HG02973 (cell line): Measurements from ENCODE around the gene RAB31.
"Not testable (repeated sequence)": the region's sequence is repeated elsewhere in the genome, so short reads cannot be mapped to it uniquely, and the experiment has no call there.

ENCODE experiments used
- ATAC-seq: cut with Tn5 transposase; IDR thresholded peaks from one replicate; pipeline ENCODE4 v1.9.1; 2021; ENCODE audit warnings: moderate library complexity; ENCODE audit not compliant: unreplicated experiment

Gene RAB31

GRCh38 chr18:9856092-9856491 lies 148.0 kb downstream of the RAB31 start:
- no peak for ATAC-seq

GRCh38 chr18:9857479-9857998 lies 149.4 kb downstream of the RAB31 start:
- not testable (repeated sequence) for ATAC-seq

GRCh38 chr18:9858642-9859041 lies 150.5 kb downstream of the RAB31 start:
- no peak for ATAC-seq

DNA sequence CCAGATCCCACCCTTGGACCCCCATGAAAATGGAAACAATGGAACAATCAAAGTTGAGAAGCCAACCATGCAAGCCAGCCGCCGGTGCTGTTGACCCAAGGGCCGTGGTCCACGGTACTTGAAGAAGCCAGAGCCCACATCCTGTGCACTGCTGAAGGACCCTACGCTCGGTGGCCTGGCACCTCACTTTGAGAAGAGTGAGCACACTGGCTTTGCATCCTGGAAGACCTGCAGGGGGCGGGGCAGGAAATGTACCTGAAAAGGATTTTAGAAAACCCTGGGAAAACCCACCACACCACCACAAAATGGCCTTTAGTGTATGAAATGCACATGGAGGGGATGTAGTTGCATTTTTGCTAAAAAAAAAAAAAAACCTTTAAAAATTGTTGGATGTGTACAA lies 151.1 kb downstream of the RAB31 start:
- ATAC-seq, result no peak

DNA sequence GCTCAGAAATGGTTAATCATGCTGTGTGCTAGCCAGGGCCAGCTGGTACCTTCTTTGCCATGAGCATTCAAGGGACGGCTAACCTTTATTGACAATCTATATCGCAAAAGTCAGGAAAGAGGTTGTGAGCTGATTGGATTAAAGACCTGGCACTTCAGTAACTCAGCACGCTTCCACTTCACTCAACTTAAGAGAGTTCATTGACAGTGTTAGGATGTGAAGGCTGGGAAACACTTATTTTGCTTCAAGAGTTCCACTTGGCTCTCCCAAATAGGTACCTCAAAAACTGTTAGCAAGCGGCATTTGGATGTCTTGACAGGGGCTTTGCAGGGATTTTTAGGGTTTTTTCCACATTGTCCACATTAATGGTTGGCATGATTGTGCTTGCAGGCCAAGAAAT lies 152.6 kb downstream of the RAB31 start:
- ATAC-seq, result no peak

DNA sequence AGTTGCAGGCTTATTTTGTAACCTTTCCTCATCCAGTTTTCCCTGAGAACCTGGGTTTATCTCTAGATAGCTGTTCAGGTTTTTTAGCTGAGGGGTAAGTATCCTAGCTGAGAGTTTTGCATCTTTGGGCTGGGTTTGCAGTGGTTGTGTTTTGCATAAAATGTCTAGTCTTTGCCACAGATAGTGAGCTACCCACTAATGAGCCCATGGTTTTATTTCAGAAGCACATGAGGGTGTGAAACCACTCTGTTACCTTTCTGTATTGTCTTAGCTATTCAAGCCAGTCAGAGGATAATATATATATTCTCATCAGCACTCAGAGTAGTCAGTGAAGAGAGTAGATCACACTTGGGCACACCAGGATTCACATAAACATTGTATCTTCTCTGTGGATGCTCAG lies 153.1 kb downstream of the RAB31 start:
- peak; percentile 79 for ATAC-seq

DNA sequence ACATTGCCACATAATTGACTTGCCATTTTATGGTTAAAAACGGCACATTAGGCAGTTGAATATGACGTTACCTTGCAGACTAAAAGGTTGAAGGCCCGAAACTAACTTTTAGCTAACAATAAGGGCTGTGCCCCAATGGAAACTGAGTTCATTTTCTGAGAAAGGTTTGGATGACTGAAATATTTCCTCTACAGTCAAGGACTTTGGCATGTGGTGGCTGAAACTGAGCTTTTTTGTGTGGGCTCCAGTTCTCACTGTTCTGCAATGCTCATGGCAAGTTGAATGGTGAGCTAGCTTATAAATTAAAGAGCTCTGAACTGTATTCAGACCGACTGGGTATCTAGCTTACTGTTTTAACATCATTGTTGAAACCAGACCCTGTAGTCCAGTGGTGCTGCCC lies 153.8 kb downstream of the RAB31 start:
- no peak for ATAC-seq

- ATAC-seq, result no peak
Measured at GRCh38 chr18:9862686-9863085, 154.6 kb downstream of the RAB31 start.

- no peak for ATAC-seq
Measured at GRCh38 chr18:9863282-9863681, 155.2 kb downstream of the RAB31 start.

- ATAC-seq, result no peak
Measured at GRCh38 chr18:9865764-9866490, 157.8 kb downstream of the RAB31 start.

- no peak for ATAC-seq
Measured at GRCh38 chr18:9866627-9867026, 158.5 kb downstream of the RAB31 start.

- ATAC-seq, result no peak
Measured at GRCh38 chr18:9867071-9867594, 159.0 kb downstream of the RAB31 start.

DNA sequence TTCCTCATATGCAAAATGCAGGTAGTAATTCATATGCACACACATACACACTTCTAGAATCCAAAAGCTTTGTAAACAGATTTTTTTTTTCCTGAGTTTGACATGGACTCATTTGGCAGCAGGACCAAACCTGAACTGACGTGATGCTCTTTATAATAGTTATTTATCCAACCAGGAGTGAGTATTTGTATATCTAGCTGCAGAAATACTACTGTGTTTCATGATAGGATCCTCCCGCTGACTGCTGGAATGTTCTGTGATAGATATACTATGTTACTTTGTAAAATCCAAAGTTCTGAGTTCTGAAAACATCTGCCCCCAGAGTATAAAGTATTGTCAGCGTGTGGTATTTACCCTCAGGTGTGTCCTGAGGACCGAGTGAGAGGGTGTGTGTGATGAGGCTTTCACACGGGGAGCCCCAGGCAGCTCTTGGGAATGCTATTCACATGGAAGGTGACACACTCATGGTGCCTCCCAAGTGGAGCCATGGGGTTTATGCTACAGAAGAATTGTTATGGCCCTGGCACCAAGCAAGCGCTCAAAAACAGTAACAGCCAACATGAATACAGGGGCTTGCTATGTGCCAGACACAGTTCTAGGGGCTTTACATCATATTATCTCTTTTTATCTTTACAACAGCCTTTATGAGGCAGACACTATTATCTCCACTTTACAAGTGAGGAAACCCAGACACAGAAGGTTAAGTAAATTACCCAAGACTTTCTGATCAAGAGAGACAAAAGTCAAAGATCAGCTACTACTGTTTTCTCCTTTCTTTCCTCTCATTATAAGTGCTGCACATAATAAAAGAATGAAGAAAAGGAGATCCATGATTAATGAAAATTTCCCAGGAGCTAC lies 161.0 kb downstream of the RAB31 start:
- no peak for ATAC-seq

DNA sequence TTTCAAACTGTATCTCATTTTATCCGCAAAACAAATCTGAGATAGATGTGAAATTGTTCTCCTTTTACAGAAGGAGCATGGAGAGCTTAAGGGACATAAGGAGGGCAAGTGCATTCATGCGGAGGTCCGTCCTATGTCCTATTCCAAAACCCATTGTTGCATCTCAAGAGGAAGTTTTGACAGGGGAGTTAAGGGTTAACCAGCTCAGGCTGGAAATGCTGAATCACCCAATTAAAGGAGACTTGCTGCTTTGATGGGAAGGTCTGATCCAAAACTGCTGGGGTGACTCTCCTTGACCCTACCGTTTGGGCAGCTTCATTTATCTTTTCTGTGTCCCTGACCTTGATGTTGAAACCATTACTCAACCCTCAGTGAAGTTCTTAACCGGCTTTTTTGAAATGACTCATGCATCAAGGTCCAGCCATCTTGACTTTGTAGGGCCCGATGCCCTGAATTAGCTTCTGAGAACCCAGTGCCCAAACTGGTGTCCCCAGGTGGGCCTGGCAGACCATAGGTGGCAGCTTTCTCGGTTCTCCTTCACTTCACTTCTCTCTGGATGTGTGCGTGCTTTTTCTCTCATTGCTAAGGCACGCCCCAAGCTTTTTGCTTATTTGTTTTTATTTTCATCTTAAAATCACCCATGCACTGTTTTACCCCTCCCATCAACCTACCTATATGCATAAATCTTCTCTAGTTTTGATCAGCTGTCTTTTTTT lies 161.8 kb downstream of the RAB31 start:
- peak; percentile 82 for ATAC-seq

DNA sequence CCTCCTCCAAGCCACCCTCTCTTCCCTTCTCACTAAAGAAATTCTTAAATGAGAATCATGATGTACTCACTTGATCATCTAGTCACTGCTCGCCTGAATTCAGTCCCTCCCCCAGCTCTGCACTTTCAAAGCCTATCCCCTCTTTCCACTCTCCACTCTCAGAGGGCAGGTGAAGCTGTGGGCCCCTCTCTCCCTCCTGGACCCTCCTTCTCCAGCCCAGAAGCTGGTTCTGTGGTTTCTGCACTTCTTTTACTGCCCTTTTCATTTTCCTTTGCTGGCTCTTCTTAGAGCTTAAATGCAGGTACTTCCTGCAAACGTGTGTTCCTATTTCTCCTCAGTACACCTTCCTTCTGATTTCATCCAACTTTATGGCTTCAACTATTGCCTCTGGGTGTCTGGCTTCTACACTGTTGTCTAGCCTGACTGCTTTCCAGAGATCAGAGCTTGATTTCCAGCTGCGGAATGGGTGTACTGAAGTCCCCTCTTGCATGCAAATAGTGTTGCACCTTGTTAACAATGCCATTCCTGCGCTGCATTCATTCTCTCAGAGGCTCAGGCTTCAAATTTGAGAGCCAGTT lies 162.4 kb downstream of the RAB31 start:
- peak; percentile 25 for ATAC-seq

GRCh38 chr18:9871244-9871746 lies 163.2 kb downstream of the RAB31 start:
- ATAC-seq, result no peak

GRCh38 chr18:9872823-9873222 lies 164.7 kb downstream of the RAB31 start:
- ATAC-seq, result no peak

- ATAC-seq, result no peak
Measured at GRCh38 chr18:9874728-9875127, 166.6 kb downstream of the RAB31 start.

DNA sequence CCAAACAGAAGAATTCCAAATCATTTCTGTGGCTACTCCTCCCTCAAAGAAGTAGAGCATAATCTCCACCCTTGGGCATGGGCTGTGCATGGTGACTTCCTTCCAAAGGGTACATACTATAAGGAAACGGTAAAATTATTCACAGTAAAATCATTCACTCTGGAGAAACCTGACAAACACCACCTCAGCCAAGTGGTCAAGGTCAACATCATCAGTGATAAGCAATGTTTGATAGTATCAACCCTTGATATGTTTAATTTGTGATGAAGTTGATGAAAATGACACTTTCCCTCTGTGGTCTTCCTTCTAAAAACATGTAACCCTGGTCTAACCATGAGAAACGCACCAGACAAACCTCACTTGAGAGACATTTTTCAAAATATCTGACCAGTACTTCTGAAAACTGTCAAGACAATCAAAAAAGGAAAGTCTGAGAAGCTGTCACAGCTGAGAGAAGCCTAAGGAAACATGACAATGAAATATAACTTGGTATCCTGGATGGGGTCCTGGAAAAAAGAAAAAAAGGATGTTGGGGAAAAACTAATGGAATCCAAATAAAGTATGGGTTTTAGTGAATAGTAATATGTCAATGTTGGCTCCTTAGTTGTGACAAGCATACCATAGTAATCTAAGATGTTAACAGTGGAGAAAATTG lies 168.2 kb downstream of the RAB31 start:
- no peak for ATAC-seq
